HFF-Myc (cell line): Measurements from ENCODE around the gene TUBA8.
"Not testable (repeated sequence)": the region's sequence is repeated elsewhere in the genome, so short reads cannot be mapped to it uniquely, and the experiment has no call there.

Experiments
- DNase-seq: peaks from one replicate; pipeline ENCODE4 v3.0.0-alpha.2; 2011; ENCODE audit warnings: low read depth; ENCODE audit errors: extremely low read depth
- H3K4me3 ChIP-seq: replicated peaks from 2 replicates; pipeline ENCODE4 v1.5.1; 2011; ENCODE audit warnings: low read depth, mild to moderate bottlenecking, control low read depth, low read length
- TF ChIP-seq, protein P1 (sequence below): IDR thresholded peaks from 2 replicates; pipeline ENCODE4 v1.5.1; 2012; ENCODE audit warnings: mild to moderate bottlenecking, low read depth, low read length, control low read depth; ENCODE audit errors: missing control alignments

The TUBA8 gene

DNA sequence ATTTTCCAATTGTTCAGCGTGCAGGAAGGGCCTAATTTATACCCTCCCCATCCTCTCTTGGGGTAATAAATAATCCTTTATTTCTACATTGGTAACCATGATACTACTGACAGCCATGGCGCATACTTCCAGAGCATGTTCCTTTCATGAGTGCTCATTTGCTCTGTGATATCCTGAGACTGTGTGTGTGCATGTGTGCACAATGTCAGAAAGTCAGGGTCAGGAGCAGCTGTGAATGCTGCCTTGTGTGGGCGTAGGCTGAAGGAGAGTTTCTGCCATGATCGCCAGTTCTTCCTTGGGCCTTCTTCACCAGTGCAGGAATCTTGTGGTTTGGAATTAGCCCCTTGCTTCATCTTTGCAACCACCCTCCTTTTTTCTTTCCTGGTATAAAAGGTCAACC lies 10.2 kb downstream of the TUBA8 start:
- TF ChIP-seq, protein P1, sequence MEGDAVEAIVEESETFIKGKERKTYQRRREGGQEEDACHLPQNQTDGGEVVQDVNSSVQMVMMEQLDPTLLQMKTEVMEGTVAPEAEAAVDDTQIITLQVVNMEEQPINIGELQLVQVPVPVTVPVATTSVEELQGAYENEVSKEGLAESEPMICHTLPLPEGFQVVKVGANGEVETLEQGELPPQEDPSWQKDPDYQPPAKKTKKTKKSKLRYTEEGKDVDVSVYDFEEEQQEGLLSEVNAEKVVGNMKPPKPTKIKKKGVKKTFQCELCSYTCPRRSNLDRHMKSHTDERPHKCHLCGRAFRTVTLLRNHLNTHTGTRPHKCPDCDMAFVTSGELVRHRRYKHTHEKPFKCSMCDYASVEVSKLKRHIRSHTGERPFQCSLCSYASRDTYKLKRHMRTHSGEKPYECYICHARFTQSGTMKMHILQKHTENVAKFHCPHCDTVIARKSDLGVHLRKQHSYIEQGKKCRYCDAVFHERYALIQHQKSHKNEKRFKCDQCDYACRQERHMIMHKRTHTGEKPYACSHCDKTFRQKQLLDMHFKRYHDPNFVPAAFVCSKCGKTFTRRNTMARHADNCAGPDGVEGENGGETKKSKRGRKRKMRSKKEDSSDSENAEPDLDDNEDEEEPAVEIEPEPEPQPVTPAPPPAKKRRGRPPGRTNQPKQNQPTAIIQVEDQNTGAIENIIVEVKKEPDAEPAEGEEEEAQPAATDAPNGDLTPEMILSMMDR, result no peak
- no peak overlapping the region for H3K4me3 ChIP-seq
- DNase-seq, result no peak

DNA sequence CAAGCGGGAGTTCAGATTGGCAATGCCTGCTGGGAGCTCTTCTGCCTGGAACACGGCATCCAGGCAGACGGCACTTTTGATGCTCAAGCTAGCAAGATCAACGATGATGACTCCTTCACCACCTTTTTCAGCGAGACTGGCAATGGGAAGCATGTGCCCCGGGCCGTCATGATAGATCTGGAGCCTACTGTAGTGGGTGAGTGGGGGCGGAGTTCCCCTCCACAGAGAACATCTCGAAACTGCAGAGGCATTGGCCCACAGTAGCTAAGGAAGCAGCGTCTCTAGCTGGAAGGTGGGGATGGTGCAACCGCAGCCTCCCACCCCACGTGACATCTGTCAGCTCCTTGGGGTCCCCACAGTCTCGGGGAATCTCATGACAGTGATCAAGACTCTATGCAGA lies 10.9 kb downstream of the TUBA8 start:
- TF ChIP-seq, protein P1, result no peak
- DNase-seq, result no peak
- no peak overlapping the region for H3K4me3 ChIP-seq

- DNase-seq, result no peak
- TF ChIP-seq, protein P1, result no peak
- H3K4me3 ChIP-seq, result no peak overlapping the region
Observed at GRCh38 chr22:18121954-18122554, 11.4 kb downstream of the TUBA8 start.

- DNase-seq, H3K4me3 ChIP-seq: not testable (repeated sequence)
Observed at GRCh38 chr22:18123476-18124025, 12.9 kb downstream of the TUBA8 start.

DNA sequence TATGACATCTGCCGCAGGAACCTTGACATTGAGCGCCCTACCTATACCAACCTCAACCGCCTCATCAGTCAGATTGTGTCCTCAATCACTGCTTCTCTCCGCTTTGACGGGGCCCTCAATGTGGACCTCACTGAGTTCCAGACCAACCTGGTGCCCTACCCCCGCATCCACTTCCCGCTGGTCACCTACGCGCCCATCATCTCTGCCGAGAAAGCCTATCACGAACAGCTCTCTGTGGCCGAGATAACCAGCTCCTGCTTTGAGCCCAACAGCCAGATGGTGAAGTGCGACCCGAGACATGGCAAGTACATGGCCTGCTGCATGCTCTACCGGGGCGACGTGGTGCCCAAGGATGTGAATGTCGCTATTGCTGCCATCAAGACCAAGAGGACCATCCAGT lies 16.0 kb downstream of the TUBA8 start:
- no peak overlapping the region for H3K4me3 ChIP-seq
- no peak for DNase-seq
- TF ChIP-seq, protein P1, result no peak

- no peak overlapping the region for H3K4me3 ChIP-seq
- DNase-seq, result no peak
Observed at GRCh38 chr22:18130018-18130417, 19.4 kb downstream of the TUBA8 start.

GRCh38 chr22:18130699-18131429 lies 20.3 kb downstream of the TUBA8 start:
- TF ChIP-seq, protein P1, result no peak
- no peak for DNase-seq
- H3K4me3 ChIP-seq, result no peak overlapping the region

More at GRCh38 chr22:18130018-18130417, 19.4 kb downstream of the TUBA8 start:
- TF ChIP-seq, protein P1, result no peak
